Measurements from ENCODE around the gene VPS13D. TPM values are rescaled to one million over a fixed set of nuclear protein-coding genes. Genes with fewer than 3 reads are reported as not detected.
A peak's percentile ranks its signal among the peaks of the same experiment; 100 is the strongest.
"Not testable (repeated sequence)": the region's sequence is repeated elsewhere in the genome, so short reads cannot be mapped to it uniquely, and the experiment has no call there.

Gene VPS13D
- total and polyA plus RNA-seq, 11 donors = 32.1 to 301 (median 90.7) TPM

- Histone ChIP-seq H3K27me3 (no peaks in the 10 kb centered on the region), H3K4me3 (no peak overlapping the region), H3K27ac (peak overlapping the region in 3 of 12 donors; percentile 3 to 67 (median 21)), H3K9me3 (no peaks in the 10 kb centered on the region), H3K4me1 (peaks cover 0 to 10% (median 0%) of the 10 kb centered on the region in 12 donors), H3K36me3 (peaks cover 0 to 100% (median 95%) of the 10 kb centered on the region in 9 donors)
- TF ChIP-seq POLR2A (IDR thresholded peaks at IDR 0.05) (no peak), CTCF (IDR thresholded peaks at IDR 0.05) (no peak)
- intact Hi-C loops (cut with DNase I) = loop anchor here in 7 of 10 donors (2.0 to 10.0 kb wide), 5 partner anchors 41 to 342 kb away; no protein-coding TSS in a partner anchor
- ATAC-seq (no peak), DNase-seq (no peak)
- WGBS, 4 donors = 88 to 92% (median 90%) methylated on average over 2 of the region's 2 CpGs
Observed at GRCh38 chr1:12316331-12316730, 86.5 kb downstream of the VPS13D start.

GRCh38 chr1:12320486-12320885 is 90.7 kb downstream of the VPS13D start:
- DNase-seq (no peak), ATAC-seq (no peak)
- no peaks in the 10 kb centered on the region for H3K9me3 ChIP-seq
- peaks cover 0 to under 1% (median 0%) of the 10 kb centered on the region in 12 donors for H3K4me1 ChIP-seq
- intact Hi-C loops (cut with DNase I) = no loop called here
- WGBS, 4 donors = 73 to 82% (median 74%) methylated on average over 2 of the region's 2 CpGs
- H3K27ac ChIP-seq = no peak overlapping the region
- H3K27me3 ChIP-seq = no peaks in the 10 kb centered on the region
- H3K36me3 ChIP-seq = peaks cover 0 to 100% (median 96%) of the 10 kb centered on the region in 9 donors
- H3K4me3 ChIP-seq = no peak overlapping the region
- TF ChIP-seq POLR2A (IDR thresholded peaks at IDR 0.05) (no peak), CTCF (IDR thresholded peaks at IDR 0.05) (no peak)

GRCh38 chr1:12324423-12324822 is 94.6 kb downstream of the VPS13D start:
- Histone ChIP-seq H3K27me3 (no peaks in the 10 kb centered on the region), H3K27ac (no peak overlapping the region), H3K36me3 (peaks cover 0 to 98% (median 87%) of the 10 kb centered on the region in 9 donors), H3K4me3 (no peak overlapping the region), H3K4me1 (peaks cover 0 to 9% (median 0%) of the 10 kb centered on the region in 12 donors), H3K9me3 (no peaks in the 10 kb centered on the region)
- no peak for TF ChIP-seq CTCF (IDR thresholded peaks at IDR 0.05)
- TF ChIP-seq POLR2A (IDR thresholded peaks at IDR 0.05) = no peak
- DNase-seq (no peak), ATAC-seq (no peak)
- WGBS, 4 donors = 96 to 100% (median 99%) methylated on average over 3 of the region's 3 CpGs
- intact Hi-C loops (cut with DNase I) = no loop called here

- 95 to 99% (median 98%) methylated on average over 5 of the region's 5 CpGs for WGBS, 4 donors
- intact Hi-C loops (cut with DNase I); DNase-seq; H3K4me1 ChIP-seq; H3K27ac ChIP-seq; H3K4me3 ChIP-seq; H3K27me3 ChIP-seq; H3K9me3 ChIP-seq; ATAC-seq: not testable (repeated sequence)
- H3K36me3 ChIP-seq = peaks cover 0 to 98% (median 87%) of the 10 kb centered on the region in 9 donors
Observed at GRCh38 chr1:12324973-12325372, 95.1 kb downstream of the VPS13D start.

- peak; percentile 55 to 86 (median 82) for ATAC-seq
- WGBS, 4 donors = 81 to 86% (median 82%) methylated on average over 5 of the region's 5 CpGs
- no peaks in the 10 kb centered on the region for H3K9me3 ChIP-seq
- H3K4me3 ChIP-seq = no peak overlapping the region
- H3K27ac ChIP-seq = peak overlapping the region in 1 of 12 donors; percentile 22
- intact Hi-C loops (cut with DNase I) = no loop called here
- H3K4me1 ChIP-seq = peaks cover 0 to 9% (median 0%) of the 10 kb centered on the region in 12 donors
- TF ChIP-seq CTCF (IDR thresholded peaks at IDR 0.05) = no peak
- no peak for TF ChIP-seq POLR2A (IDR thresholded peaks at IDR 0.05)
- DNase-seq = peak in 2 of 5 donors; percentile 27 to 37
- peaks cover 0 to 98% (median 87%) of the 10 kb centered on the region in 9 donors for H3K36me3 ChIP-seq
- no peaks in the 10 kb centered on the region for H3K27me3 ChIP-seq
Observed at GRCh38 chr1:12326986-12327385, 97.2 kb downstream of the VPS13D start.
